Fibroblast of the conjunctiva (primary cell): ENCODE measurements around the gene CYSRT1.
"Not testable (repeated sequence)": the region's sequence is repeated elsewhere in the genome, so short reads cannot be mapped to it uniquely, and the experiment has no call there.

Experiments used
- DNase-seq: peaks from one replicate; pipeline ENCODE4 v3.0.0-alpha.2; 2010; ENCODE audit warnings: low read depth

Gene CYSRT1

DNA sequence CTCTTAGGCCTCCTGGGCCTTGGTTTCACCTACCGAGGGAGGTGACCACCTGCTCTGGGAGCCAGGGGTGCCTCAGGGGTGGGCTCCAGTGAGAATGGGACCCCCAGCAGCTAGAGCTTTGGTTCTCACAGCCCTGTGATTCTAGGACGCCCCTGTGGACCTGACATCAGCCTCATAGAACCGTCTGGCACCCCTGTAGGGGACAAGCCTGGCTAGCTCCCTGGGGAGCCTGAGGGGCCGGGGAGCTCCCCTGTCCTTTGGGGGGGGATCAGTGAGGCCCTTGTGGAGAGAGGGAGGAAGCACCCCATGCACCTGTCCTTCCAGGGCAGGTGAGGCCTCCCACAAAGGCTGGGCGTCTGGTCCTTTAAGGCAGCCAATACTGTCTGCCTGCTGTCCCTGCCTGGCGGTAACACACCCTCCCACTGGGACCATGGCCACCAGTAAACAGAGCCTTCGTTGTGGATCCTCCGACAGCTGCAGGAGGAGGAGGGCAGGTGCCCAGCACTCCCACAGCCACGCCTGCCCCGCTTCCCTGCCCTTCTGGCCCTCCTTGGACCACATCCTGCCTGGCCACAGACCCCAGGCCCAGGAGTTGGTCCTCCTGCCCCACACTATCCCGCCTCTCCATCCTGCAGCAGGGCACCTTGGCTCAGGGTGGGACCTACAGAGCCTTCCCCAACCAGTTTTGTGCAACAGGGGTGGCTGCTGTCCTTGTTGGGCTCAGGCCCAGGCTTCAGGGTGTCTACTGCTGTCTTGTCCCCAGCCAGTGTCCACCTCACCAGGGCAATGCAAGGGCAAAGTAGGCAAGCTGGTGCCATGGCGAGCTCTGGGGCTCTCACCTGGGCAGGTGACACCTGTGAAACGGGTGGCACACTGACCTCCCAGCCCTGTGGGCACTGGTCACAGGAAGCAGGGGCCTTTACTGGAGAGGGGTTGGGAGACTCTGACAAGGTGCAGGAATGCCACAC, 13.1 kb downstream of the CYSRT1 start:
- DNase-seq: no peak

DNA sequence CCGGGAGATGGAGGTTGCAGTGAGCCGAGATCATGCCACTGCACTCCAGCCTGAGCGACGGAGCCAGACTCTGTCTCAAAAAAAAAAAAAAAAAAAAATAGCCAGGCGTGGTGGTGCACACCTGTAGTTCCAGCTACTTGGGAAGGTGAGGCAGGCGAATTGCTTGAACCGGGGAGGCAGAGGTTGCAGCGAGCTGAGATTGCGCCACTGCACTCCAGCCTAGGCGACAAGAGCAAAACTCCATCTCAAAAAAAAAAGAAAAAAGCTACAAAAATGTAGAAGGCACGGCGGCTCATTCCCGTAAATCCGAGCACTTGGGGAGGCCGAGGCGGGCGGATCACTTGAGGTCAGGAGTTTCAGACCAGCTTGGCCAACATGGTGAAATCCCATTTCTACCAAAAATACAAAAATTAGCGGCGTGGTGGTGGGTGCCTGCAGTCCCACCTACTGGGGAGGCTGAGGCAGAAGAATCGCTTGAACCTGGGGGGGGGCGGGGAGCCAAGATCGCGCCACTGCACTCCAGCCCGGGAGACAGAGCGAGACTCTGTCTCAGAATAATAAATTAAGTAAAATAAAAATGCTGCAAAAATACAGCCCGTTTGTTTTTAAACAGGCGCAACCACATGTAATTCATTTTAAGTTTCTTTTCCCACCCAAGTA, 14.7 kb downstream of the CYSRT1 start:
- not testable (repeated sequence) for DNase-seq

DNA sequence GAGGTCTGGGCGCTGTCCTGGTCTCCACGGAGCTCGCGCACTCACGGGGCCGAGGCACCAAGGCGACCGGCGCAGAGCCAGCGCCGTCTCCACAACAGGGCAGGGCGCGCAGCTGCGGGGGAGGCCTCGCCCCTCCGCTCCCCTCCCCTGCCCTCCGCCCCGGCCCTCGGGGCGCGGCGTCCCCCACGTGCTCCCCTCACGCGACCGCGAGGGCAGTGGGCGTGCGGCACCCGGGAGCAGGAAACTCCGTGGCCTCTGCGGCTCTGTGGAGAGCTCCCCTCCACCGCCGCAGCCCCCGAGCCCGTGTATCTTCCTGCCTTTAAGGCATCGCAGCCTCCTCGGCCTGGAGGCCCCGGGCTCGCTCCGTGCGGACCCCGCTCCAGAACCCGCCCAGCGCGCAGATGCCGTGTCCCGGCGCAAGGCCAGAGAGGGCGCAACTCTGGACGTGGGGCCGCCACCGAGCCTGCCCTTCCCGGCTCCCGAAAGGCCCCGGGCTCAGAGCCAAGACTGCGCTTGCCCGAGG, 15.4 kb downstream of the CYSRT1 start:
- DNase-seq: peak; percentile 81

DNA sequence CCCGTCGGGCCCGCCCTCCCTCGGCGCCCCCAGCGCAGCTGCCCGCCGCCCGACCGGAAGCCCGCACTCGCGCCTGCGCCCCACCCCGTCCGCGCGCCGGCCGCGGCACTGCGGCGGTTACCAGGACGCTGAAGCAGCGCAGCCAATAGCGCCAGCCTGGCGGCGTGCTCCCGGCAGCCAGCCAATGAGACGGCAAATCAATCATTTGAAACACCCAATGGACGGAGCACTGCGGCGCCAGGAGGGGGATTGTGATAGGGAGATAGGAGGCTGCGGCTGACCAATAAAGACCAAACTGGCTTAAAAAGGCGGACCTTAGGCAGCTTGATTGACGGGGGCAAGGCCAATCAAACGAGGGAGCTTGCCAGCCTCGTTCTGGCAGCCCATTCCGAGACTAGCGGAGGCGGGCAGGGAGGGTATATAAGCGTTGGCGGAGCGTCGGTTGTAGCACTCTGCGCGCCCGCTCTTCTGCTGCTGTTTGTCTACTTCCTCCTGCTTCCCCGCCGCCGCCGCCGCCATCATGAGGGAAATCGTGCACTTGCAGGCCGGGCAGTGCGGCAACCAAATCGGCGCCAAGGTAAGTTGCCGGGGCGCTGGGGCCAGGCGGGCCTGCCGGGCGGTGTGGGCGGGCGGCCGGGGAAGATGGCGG, 16.0 kb downstream of the CYSRT1 start, which contains the start of gene TUBB4B:
TUBB4B (plus strand) TSS at position 447 of the 649 bp plus-strand sequence; CDS start at position 521, 74 bp downstream.
- peak; percentile 100 for DNase-seq

DNA sequence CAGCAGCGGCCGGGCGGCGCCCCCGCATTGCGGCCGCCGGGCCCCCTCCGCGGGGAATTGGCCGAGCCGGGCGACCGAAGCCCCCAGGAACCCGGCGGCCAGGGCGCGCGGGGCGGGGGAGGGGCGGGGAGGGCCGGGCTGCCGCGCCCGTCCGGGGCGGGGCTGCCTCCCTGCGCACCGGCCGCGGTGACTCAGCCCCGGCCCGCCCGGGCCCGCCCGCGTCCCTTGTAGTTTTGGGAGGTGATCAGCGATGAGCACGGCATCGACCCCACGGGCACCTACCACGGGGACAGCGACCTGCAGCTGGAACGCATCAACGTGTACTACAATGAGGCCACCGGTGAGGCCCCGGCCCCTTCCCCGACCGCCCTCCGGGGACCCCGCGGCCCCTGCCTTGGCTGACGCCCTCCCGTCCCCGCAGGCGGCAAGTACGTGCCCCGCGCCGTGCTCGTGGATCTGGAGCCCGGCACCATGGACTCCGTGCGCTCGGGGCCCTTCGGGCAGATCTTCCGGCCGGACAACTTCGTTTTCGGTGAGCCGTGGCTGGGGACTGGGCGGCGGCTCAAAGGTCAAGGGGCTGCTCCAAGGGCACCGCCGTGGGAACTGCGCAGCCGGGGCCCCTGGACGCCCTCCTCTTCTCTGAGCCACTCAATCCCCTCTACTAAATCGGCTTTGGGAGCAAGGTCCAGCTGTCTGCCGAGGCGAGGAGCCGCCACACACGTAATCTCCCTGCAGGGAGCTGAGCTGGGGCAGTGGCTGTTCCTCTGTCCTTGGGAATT, 16.7 kb downstream of the CYSRT1 start:
- DNase-seq: peak; percentile 12

DNA sequence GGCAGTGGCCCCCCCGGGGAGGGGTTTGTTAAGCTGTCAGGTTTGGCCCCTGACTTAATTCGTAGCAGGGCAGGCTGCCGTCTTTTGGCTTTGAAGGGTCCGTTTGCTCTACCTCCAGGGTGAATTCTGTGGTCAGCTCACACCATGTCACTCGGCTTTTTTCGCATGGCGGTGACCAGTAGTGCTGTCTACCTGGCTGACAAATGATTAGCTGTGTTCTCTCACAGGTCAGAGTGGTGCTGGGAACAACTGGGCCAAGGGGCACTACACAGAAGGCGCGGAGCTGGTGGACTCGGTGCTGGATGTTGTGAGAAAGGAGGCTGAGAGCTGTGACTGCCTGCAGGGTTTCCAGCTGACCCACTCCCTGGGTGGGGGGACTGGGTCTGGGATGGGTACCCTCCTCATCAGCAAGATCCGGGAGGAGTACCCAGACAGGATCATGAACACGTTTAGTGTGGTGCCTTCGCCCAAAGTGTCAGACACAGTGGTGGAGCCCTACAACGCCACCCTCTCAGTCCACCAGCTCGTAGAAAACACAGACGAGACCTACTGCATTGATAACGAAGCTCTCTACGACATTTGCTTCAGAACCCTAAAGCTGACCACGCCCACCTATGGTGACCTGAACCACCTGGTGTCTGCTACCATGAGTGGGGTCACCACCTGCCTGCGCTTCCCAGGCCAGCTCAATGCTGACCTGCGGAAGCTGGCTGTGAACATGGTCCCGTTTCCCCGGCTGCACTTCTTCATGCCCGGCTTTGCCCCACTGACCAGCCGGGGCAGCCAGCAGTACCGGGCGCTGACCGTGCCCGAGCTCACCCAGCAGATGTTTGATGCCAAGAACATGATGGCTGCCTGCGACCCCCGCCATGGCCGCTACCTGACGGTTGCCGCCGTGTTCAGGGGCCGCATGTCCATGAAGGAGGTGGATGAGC, 17.6 kb downstream of the CYSRT1 start:
- DNase-seq: no peak

DNA sequence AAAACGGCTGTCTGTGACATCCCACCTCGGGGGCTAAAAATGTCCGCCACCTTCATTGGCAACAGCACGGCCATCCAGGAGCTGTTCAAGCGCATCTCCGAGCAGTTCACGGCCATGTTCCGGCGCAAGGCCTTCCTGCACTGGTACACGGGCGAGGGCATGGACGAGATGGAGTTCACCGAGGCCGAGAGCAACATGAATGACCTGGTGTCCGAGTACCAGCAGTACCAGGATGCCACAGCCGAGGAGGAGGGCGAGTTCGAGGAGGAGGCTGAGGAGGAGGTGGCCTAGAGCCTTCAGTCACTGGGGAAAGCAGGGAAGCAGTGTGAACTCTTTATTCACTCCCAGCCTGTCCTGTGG, 18.3 kb downstream of the CYSRT1 start:
- DNase-seq: not testable (repeated sequence)

DNA sequence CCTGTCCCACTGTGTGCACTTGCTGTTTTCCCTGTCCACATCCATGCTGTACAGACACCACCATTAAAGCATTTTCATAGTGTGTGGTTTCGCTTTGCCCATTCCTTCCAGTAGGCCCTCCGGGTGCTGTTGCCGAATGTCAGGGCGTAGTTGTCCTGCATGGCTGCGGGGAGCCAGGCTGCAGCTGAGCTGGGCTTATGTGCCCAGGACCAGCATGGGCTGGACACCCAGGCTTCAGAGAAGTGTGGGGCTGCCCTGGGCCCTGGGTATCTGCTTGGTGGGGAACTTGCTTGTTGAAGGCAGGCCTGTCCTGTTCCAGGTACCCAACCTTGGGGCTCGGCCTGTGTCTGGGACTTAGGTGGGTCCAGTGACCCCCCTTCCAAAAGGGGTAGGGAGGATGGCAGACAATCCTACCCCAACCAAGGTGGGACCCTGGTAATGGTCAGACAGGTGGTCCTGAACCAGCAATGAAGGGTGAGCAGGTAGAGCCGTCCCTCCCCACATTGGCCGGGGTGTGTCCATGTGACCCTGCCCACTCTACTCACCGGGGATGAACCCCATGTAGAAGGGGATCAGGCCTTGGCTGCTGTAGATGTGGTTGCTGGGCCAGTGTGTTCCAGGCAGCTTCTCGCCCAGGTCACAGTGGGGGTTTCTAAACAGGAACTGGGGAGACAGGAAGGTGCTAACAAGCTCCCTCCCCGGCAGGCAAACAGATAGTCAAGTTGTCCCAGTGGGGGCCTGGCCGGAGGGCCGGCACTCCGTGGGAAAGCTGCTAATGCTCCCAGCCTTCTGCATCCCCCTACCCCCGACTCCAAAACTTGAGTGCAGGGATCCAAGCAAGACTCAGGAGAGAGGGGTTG, 18.9 kb downstream of the CYSRT1 start:
- no peak for DNase-seq

DNA sequence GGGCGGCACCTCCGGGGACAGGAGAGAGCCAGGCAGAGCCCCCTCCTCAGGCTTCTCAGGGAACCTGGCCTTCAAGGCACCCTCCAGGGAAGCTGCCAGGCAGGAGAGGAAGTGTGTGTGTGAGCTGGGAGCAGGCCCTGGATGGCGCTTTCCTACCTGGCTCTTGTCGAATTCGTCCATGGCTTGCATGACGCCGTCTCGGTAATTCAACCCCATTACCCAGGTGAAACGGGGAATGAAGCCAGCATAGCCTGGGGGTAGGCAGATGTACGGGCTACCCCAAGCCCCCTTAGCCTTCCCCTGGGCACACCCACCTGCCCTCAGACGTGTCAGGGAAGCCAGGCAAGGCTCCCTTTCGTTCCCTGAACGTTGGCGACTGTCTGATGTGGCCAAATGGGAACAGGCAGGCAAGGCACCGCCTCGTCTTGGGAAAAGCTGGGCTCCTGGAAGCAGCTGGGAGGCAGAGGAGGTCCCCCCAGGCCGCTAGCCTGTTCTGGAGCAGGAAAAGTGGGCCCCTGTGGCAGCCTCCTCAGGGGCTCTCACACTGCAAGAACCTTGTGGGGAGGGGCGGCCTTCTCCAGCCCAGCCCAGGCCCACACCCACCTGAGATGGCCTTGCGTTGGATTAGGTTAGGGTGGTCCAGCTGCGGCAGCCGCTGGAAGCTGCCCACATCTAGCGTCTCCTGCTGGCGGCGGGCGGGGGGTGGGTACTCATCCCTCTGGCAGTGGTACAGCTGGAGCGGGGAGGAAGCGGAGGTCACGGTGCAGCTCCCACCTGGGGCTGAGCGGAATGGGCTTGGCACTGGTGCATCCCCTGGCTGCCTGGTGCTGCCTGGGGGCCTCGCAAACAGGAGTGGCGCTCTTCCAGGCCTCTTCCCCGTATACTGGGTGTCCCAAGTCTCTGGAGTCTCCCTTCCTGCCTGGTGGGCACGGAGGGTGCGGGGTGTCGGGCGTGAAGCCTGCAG, 19.8 kb downstream of the CYSRT1 start:
- no peak for DNase-seq

DNA sequence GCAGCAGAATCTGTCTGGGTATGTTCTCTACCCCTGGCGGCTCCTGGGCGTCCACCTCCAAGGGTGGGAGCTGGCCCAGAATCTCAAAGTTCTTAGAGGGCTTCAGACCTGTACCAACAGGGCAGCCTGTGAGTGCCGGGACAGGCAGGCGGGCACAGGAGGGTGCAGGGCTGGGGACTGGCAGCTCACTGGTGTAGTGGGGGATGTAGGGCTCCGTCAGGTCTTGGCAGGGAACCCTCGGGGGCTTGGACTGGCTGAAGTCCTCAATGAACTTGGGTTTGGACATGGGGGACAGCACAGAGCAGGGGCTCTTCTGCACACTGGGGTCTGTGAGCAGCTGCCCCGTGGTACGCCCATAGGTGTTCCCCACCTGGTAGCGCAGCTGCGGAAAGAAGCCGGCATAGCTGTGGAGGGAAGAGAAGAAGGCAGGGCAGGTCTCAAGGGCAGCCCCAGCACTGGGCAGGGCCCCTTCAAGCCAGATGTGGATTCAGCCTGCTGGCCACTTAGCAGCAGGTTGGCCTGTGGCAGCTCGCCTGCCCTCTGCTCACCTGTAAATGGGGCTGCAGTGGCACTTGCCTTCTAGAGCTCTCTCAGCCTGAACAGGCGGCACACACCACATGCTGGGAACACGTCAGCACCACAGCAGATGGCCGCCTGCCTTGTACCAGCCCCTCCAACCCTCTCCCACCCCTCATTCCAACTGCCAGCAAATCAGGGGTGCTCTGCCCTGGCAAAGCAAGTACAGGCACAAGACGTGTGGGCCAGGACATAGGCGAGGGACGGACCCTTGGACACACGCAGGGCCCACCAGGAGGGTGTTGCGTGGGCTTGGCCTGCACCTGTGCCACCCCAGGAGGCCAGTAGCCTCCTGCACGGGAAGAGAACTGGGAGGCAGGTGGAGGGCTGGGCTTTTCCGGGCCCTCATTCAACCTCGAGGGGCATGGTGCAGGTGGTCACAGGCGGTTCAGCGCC, 20.8 kb downstream of the CYSRT1 start:
- DNase-seq: no peak

DNA sequence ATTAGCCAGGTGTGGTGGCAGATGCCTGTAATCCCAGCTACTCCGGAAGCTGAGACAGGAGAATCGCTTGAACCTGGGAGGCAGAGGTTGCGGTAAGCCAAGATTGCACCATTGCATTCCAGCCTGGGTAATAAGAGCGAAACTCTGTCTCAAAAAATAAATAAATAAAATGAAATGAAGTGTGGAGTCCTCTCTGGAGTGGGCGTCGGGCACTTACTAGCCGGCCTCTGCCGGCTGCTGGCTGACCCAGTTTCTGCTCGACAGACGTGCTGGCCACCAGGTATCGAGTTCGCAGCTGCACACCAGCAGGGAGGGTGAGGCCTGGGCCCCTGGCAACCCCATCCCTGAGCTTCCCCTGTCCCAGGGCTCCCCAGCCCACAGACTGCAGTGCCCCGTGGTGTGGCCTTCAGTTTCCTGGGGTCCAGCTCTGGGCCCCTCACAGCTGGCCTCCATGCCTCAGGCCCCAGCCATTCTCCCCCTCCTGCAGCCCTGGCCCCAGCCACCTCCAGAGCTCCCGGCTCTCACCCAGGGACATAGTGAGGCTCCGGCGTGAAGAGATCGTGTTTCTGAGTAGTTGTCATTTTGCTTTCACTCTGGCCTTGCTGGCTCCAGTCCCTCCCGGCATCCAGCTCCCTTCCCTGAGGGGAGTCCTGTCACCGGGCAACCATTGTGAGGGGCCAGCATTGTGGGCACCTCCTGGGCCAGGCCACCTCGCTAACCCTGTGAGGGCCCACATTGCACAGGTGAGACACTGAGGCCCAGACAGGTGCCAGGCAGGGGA, 22.4 kb downstream of the CYSRT1 start:
- no peak for DNase-seq

DNA sequence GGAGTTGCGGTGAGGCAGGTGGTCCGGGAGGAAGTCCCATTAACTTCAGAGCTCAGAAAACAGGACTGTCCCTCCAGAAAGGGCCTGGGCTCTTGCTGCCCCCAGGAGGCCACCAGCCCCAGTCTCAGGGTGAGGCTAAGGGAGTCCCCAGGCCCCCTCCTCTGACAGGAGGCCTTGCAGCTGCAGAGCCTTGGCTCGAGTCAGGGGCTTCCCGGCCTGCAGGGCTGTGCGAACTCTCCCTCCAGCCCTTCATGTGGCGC, 22.9 kb downstream of the CYSRT1 start:
- no peak for DNase-seq

DNA sequence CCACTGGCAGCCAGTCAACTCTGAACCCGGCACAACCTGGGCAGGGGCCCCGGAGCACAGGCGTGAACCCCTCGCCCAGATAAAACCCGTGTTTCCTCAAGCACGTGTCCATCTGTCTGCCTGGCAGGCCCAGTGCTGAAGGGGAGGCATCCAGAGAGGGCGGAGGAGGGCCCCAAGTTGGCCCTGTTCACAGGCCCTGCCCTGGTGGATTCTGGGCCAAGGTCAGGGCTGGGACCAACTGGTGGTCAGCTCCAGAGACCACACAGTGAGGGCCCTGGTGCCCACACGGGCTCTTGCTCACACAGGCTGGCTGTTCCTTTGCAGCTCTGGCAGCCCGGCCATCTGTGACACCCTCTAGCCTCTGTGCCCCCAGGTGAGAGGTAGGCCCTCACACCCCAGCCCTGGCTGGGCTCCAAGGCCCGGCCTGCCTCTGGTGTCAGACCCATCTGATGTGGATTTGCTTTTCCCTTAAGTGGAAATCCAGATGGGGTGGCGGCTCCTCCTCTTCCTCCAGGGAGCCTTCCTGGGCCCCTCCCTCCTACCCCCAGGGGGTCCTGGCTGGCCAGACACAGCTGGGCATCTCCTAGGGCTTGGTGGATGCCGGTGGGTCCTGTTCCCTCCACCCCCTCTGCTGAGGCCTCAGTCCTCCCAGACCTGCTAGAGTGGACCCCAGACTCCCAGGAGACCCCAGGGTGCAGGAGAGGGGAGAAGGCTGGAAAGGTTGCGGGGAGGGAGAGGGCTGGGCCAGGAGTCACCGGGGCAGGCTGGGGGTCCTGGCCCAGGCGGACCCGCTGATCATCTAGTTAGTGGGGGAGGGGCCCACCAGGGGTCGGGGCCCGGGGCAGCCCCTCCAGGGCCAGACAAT, 25.6 kb downstream of the CYSRT1 start:
- DNase-seq: no peak

DNA sequence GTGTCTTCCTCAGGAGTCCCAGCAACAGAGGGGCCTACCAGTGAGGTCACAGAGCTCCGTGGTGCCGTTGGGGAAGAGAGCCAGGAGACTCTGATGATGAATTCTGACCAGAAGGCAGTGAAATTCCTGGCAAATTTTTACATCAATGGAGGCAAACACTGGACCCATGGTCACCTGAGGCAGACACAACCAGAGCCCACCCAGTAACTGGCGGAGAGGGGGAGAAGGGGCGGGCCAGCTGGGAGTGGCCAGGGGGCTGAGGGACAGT, 26.2 kb downstream of the CYSRT1 start, which contains the start of gene STPG3:
STPG3 (plus strand) TSS at position 93 of the 268 bp plus-strand sequence; CDS start at position 94, 1 bp downstream.
- DNase-seq: no peak

DNA sequence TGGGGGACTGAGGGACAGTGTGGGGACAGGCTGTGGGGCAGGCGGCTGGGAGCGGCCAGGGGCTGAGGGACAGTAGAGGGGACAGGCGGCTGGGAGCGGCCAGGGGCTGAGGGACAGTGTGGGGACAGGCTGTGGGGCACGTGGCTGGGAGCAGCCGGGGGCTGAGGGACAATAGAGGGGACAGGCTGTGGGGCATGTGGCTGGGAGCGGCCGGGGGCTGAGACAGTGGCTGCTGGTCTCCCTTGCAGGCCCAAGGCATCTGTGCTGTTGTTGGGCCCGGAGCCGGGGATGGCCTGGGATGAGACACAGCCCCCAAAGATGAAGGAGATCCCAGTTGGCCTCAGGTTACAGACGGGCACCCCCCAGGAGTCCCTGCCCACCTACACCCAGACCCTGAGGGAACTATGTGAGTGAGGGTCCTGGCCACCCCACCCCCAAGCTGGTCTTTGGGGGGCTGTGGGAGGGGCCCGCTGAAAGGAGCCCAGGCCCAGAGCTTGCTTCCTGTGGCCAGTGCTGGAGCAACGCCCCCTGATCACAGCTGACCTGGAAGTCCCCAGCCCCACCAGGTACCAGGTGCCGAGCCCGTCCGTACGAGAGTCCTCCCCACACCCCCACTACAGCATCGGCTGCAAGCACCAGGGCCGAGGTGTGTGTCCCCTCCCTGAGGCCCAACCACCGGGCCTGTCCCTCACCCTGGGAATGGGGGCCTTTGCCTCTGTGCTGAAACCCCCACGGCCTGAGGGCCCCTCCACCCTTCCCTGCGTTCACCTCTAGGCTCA, 26.7 kb downstream of the CYSRT1 start:
- DNase-seq: no peak
